Measurements from ENCODE around the gene F10. TPM values are rescaled to one million over a fixed set of nuclear protein-coding genes. Genes with fewer than 3 reads are reported as not detected.

F10 gene
- total RNA-seq, 1 experiment from 2014 or later: not detected

DNA sequence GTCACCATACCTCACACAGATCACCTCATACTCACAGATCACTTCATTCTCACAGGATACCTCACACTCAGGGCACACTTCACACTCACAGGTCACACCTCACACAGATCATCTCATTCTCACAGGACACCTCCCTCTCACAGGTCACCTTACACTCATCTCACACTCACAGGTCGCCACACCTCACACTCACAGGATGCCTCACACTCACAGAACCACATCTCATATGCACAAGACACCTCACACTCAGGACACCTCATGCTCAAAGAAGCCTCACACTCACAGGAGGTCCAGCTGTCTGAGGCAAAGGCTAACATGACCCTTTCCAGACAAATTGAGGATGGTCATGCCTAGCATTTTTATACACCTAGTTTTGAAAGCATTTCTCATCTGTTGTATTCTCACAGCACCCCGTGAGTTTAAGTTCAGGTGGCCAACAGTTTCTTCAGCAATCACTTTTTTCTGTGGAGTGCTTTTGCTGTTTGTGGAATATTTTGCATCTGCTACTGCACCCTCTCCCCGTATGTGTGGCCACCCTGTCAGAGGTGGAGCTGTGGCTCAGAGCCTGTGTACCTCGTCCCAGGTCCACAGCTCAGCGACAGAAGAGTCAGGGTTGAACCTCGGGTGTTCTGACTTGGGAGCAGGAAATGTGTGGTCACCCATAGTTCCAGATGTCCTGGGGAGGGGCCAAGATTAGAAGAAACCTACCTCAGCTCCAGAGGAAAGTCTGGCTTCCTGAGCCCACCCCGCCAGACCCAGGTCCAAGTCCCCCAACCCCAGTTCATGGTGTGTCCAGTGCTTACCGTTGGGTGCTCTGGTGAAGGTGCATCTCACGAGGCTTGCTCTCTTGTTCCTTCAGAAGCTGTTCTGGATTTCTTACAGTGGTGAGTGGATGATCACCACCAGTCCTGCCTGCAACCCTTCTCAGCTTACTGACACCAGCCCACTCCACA lies 9.4 kb upstream of the F10 start:
- no peak for DNase-seq (ENCODE audit: unreplicated experiment)
- H3K36me3 Mint-ChIP-seq (ENCODE audit: insufficient read depth, unreplicated experiment): no peaks in the 10 kb centered on the region
- H3K4me3 Mint-ChIP-seq (ENCODE audit: unreplicated experiment): no peak overlapping the region
- TF ChIP-seq, protein P1, sequence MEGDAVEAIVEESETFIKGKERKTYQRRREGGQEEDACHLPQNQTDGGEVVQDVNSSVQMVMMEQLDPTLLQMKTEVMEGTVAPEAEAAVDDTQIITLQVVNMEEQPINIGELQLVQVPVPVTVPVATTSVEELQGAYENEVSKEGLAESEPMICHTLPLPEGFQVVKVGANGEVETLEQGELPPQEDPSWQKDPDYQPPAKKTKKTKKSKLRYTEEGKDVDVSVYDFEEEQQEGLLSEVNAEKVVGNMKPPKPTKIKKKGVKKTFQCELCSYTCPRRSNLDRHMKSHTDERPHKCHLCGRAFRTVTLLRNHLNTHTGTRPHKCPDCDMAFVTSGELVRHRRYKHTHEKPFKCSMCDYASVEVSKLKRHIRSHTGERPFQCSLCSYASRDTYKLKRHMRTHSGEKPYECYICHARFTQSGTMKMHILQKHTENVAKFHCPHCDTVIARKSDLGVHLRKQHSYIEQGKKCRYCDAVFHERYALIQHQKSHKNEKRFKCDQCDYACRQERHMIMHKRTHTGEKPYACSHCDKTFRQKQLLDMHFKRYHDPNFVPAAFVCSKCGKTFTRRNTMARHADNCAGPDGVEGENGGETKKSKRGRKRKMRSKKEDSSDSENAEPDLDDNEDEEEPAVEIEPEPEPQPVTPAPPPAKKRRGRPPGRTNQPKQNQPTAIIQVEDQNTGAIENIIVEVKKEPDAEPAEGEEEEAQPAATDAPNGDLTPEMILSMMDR (IDR thresholded peaks at IDR 0.05; ENCODE audit: unreplicated experiment): no peak
- no peaks in the 10 kb centered on the region for H3K9me3 Mint-ChIP-seq (ENCODE audit: unreplicated experiment)
- no TSS peak for BruUV-seq (replicated peaks)
- CTCF ChIA-PET: no interaction called here
- no peaks in the 10 kb centered on the region for H3K27me3 Mint-ChIP-seq (ENCODE audit: insufficient read depth, unreplicated experiment)
- POLR2A ChIA-PET: no interaction called here
- H3K4me1 Mint-ChIP-seq (ENCODE audit: insufficient read depth, unreplicated experiment): no peaks in the 10 kb centered on the region
- no peak overlapping the region for H3K27ac Mint-ChIP-seq (ENCODE audit: low read depth, unreplicated experiment)
- intact Hi-C loops (cut with micrococcal nuclease): no loop called here

GRCh38 chr13:113113846-113114271 lies 8.7 kb upstream of the F10 start:
- no peak for DNase-seq (ENCODE audit: unreplicated experiment)
- Mint-ChIP-seq H3K27me3 (ENCODE audit: insufficient read depth, unreplicated experiment) (no peaks in the 10 kb centered on the region), H3K27ac (ENCODE audit: low read depth, unreplicated experiment) (no peak overlapping the region), H3K4me3 (ENCODE audit: unreplicated experiment) (no peak overlapping the region), H3K9me3 (ENCODE audit: unreplicated experiment) (no peaks in the 10 kb centered on the region), H3K4me1 (ENCODE audit: insufficient read depth, unreplicated experiment) (no peaks in the 10 kb centered on the region), H3K36me3 (ENCODE audit: insufficient read depth, unreplicated experiment) (no peaks in the 10 kb centered on the region)
- intact Hi-C loops (cut with micrococcal nuclease): no loop called here
- ChIA-PET POLR2A (no interaction called here), CTCF (no interaction called here)
- TF ChIP-seq, protein P1 (IDR thresholded peaks at IDR 0.05; ENCODE audit: unreplicated experiment): no peak
- BruUV-seq (replicated peaks): no TSS peak

DNA sequence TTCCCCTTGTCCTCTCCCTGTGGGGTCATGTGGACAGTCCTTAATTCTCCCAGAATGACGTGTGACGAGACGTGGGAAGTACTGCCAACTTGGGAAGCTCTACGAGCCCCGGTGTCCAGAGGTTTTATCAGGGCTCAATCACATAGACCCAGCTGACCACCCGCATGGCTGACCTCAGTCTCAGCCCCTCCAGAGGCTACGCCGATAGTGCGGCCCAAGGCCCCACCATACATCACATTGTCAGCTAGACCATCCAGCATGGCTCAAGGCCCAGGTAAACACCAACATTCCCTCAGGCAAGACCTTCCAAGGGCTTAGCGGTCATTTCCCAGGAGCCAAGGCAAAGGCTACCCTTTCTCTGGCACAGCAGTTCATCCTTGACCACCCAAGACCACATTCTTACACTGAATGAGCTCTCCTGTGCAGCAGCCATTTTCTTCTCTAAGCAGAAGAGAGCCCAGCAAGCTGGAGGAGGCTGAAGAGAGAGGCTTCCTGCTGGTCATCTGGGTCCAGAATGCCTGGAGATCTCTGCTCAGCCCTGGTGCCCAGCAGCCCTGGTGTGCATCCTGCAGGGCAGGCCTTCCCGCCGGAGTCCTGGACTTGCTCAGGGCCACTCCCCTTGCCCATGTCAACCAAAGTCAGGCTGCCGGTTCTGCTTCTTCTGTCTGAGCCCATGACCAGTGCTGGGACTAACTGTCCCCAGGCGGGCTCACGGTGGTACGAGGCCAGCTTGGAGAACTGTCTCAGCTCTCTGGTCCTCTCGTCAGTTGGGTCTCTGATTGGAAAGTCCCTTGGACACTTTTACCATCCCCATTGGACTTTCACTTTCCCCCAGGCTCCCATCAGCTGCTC lies 7.9 kb upstream of the F10 start:
- BruUV-seq (replicated peaks): no TSS peak
- POLR2A ChIA-PET: no interaction called here

More for the DNA sequence above, 7.9 kb upstream of the F10 start:
- no peak for DNase-seq (ENCODE audit: unreplicated experiment)
- H3K9me3 Mint-ChIP-seq (ENCODE audit: unreplicated experiment): no peaks in the 10 kb centered on the region
- no peaks in the 10 kb centered on the region for H3K4me1 Mint-ChIP-seq (ENCODE audit: insufficient read depth, unreplicated experiment)
- TF ChIP-seq, protein P1 (IDR thresholded peaks at IDR 0.05; ENCODE audit: unreplicated experiment): no peak
- no peaks in the 10 kb centered on the region for H3K27me3 Mint-ChIP-seq (ENCODE audit: insufficient read depth, unreplicated experiment)
- no peak overlapping the region for H3K27ac Mint-ChIP-seq (ENCODE audit: low read depth, unreplicated experiment)
- intact Hi-C loops (cut with micrococcal nuclease): no loop called here
- CTCF ChIA-PET: no interaction called here
- H3K36me3 Mint-ChIP-seq (ENCODE audit: insufficient read depth, unreplicated experiment): no peaks in the 10 kb centered on the region
- H3K4me3 Mint-ChIP-seq (ENCODE audit: unreplicated experiment): no peak overlapping the region
